K562 treated with DMSO at 1 percent for 24 hours (cell line): ENCODE measurements around the gene TNNI2. TPM values are rescaled to one million over a fixed set of nuclear protein-coding genes. Genes with fewer than 3 reads are reported as not detected.

ENCODE experiments used
- total RNA-seq: library from RNA; unstranded; fragments of 300-600 nt; gene quantifications from 2 replicates; pipeline ENCODE4 v1.2.3, GENCODE V29; 2022; ENCODE audit warnings: low read depth; ENCODE audit not compliant: insufficient read depth

Gene TNNI2
- not detected in 2 replicates for total RNA-seq

DNA sequence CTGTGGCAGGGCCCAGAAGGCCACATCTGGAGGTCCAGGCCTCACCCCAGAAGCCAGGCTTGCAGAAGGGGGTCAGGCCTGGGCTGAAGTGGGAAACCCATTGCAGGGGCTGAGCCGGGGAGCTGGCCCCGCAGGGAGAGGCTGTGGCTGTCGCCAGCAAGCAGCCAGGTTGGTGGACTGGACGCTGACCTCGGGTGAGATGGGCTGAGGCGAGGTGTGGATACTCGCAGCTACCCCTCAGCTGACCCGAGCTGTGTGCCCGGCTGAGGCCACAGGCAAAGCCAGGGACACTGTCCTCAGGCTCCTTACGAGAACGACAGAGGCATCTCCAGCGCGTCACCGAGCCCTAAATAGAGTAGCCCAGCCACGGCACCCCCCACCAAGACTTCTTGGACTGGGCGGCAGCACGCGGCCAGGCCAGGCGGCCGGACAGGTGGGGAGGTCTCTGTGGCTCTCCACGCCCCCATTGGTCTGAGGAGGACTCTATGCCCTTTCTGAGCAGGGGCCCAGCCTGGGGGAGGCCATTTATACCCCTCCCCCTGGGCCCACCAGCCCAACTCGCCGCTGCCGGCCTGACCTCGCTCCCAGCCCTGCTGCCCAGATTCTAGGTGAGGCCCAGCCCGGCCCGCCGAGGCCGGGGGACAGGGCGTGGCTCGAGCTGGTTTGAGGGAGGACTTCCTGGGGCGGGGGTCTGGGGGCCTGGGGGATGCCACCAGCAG lies at the start of gene TNNI2:
TSS of gene TNNI2 (plus strand) at position 556 of the 719 bp plus-strand sequence. CDS start 716 bp downstream, outside the sequence.

DNA sequence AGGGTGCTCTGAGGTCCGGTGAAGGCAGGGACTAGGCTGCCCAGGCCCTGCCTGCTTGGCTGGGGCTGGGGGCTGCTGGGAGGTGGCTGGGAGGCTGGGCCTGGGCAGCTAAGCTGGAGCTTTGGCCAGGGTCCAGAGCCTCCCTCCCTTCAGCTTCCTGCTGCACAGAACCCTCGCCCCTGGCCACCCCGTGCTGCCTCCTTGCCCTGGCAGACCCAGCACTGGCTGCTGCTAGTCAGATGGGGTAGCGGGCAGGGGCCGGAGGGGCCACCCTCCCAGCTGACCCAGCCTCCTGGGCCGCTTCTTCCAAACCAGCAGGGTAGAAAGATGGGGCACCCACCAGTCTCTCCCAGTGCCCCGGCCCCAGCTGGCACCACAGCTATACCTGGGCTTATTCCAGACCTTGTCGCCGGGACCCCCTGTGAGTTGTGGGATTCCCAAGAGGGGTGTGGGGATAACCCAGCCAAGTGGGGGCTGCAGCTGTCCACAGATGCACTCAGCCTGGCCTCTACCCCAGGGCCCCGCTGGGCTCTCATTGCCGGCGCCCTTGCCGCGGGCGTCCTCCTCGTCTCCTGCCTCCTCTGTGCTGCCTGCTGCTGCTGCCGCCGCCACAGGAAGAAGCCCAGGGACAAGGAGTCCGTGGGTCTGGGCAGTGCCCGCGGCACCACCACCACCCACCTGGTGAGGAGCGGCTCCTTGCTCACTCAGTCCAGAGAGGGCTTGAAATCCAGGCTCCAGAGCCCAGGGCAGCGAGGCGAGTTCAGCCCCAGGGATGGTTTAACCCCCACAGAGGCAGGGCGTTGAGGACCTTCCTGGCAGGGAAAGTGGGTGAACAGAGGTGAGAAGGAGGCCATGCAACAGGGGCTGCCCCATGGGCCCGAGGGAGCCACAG lies 3.8 kb upstream of the TNNI2 start, which contains the start of gene SYT8:
TSS of gene SYT8 (plus strand) at position 212 of the 892 bp plus-strand sequence. CDS start at position 328, 116 bp downstream.

DNA sequence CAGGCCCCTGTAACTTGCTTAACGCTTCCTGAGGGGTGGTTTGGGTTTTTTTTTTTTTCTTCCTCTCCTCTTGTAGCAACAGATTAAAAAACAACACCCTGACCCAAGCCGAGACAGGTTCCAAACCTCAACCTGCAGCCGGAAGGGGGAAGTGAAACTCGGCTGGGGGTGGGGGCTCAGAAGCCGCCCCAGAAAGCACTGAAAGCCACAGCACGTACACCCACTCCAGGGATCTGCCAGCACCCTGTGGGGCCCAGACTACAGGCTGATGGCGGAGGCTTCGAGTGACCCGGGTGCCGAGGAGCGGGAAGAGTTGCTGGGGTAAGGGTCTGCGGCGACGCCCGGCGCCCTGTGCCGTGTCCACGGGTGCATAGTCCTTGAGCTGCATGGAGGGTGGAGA lies 14.1 kb downstream of the TNNI2 start, which contains the start of gene LSP1:
TSS of gene LSP1 (plus strand) at position 208 of the 400 bp plus-strand sequence. CDS start at position 269, 61 bp downstream.

Other genes starting within 250 kb of the TNNI2 start
- gene KRTAP5-2, start 240.7 kb upstream of the TNNI2 start, total RNA-seq, result not detected in 2 replicates
- not detected in 2 replicates for gene KRTAP5-3, start 230.5 kb upstream of the TNNI2 start, total RNA-seq
- not detected in 2 replicates for gene KRTAP5-4, start 216.8 kb upstream of the TNNI2 start, total RNA-seq
- gene KRTAP5-5, start 209.2 kb upstream of the TNNI2 start, total RNA-seq, result not detected in 2 replicates
- gene KRTAP5-6, start 141.8 kb upstream of the TNNI2 start, total RNA-seq, result not detected in 2 replicates
- gene IFITM10, start 88.4 kb upstream of the TNNI2 start, total RNA-seq, result 0.21 and 0.44 TPM in 2 replicates
- 408 and 410 TPM in 2 replicates for gene CTSD, start 75.1 kb upstream of the TNNI2 start, total RNA-seq
- gene SYT8, start 4.0 kb upstream of the TNNI2 start, total RNA-seq, result not detected in 2 replicates
- gene LSP1, start 14.1 kb downstream of the TNNI2 start, total RNA-seq, result not detected in 2 replicates
- not detected in 2 replicates for gene PRR33, start 52.9 kb downstream of the TNNI2 start, total RNA-seq
- gene TNNT3, start 80.7 kb downstream of the TNNI2 start, total RNA-seq, result not detected in 2 replicates
- 49.5 and 61.6 TPM in 2 replicates for gene MRPL23, start 108.4 kb downstream of the TNNI2 start, total RNA-seq
- gene H19, start 158.9 kb downstream of the TNNI2 start, total RNA-seq, result 1.8 and 4.3 TPM in 2 replicates